Stimulated activated CD8-positive, alpha-beta memory T cell treated with anti-CD3 and anti-CD28 coated beads, Interleukin-4, amount 100 ng/mL, for 4 hours (primary cell): Measurements from ENCODE around the gene RAB14.

Experiments used
- DNase-seq, 2 donors: peaks; one replicate each; pipeline ENCODE4 v3.0.0-alpha.2; 2020; ENCODE audit warnings: low read depth in 2 of 2, low spot score in 1 of 2

RAB14 gene

DNA sequence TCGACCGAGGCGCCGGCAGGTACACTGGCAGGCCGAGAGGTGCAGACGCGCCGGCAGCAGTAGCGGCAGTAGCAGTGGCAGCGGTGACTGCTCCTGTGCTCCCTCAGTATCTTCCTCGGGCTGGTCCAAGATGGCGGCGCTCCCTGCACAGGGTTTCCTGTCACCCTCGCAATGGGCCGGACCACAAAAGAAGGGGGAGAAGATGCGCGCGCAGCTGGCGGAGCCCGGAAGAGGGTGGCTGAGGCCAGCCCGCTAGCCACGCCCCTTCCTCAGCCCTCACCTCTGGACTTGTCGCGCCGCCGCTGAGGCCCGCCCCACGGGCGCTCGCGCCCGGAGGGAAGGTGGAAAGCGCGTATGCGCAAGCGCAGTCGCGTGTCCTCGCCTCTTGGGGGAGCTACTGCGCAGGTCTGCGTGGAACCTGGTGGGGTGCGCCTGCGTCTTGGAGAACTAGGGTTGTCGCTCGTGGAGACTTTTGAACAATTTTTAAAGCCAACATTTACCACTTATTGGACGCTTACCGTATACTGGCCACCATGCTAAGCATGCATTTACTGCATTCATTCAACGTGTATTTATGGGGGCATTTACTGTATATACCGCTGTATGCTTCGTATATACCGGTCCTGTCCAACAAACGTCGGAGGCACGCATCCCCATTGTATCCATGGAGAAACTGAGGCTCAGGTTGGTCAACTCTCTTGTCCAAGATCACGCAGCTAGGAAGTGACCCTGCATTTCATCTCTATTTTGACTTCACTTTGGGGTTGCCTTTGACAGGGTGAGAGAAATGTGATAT is at the start of gene RAB14:
RAB14 (minus strand) TSS at position 132 of the 796 bp plus-strand sequence. CDS start 8,457 bp downstream, outside the sequence.
- peak; percentile 100 for DNase-seq

DNA sequence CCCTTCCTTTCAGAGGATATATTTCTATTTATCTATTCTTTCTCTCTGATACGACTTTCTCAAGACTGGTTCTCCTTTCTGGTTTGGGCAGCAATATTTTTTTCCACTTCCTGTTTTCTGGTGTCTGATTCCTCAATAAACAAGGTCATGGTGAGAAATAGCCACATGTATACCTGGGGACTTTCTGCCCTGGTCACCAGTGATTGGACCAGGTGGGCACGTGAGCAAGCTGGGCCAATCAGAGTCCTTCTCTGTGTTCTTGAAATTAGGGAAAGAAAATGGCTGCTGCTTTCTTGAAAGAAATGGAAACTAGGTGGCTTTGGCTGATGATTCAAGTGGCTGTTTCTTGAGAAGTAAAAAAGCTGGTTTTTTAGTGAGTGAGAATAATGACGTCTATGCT is 47.9 kb upstream of the RAB14 start:
- no peak for DNase-seq

DNA sequence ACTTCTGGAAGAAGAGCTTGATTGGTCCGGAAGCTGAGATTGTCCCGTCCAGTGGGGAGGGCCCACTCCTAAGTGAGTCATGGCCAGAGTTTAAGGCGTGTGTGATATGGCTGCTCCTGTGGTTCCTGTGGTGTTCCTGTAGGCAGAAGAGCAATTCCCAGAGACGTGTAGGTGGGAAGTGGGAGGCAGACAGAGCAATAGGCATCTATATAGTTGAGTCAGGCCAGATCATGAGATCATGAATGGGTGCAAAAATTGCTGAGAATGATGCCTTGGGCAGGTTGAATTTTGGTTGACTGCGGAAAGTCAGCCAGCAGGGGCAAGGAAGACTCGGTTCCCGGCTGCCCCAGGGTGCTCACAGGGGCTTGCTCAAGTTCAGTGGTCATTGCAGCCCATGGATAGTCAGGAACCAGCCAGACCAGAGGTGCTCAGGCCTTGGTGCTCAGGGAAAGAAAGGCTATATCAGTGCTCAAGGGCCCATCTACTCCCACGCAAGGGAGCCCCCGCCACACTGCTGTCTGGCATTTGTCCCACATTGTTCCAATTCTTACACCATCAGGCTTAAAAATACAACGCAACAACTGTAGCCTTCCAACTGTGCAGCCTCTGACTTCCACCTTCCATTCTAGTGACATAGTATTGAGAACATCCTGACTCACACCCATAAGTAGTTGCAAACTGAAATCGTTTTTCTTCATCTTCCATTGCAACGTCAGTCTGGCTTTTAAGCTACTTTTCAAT is 45.3 kb upstream of the RAB14 start:
- DNase-seq, result no peak

DNA sequence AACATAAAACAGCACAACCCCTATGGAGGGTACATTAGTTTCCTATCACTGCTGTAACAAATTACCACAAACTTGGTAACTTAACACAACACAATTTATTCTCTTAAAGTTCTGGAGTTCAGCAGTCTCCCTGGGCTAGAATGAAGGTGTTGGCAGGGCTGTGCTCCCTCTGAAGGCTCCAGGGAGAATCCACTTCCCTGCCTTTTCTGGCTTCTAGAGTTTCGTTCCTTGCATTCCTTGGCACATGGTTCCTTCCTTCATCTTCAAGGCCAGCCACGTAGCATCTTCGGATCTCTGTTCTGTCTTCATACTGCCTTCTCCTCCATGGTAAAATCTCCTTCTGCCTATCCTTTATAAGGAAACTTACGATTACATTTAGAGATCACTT is 41.3 kb upstream of the RAB14 start:
- DNase-seq, result no peak

DNA sequence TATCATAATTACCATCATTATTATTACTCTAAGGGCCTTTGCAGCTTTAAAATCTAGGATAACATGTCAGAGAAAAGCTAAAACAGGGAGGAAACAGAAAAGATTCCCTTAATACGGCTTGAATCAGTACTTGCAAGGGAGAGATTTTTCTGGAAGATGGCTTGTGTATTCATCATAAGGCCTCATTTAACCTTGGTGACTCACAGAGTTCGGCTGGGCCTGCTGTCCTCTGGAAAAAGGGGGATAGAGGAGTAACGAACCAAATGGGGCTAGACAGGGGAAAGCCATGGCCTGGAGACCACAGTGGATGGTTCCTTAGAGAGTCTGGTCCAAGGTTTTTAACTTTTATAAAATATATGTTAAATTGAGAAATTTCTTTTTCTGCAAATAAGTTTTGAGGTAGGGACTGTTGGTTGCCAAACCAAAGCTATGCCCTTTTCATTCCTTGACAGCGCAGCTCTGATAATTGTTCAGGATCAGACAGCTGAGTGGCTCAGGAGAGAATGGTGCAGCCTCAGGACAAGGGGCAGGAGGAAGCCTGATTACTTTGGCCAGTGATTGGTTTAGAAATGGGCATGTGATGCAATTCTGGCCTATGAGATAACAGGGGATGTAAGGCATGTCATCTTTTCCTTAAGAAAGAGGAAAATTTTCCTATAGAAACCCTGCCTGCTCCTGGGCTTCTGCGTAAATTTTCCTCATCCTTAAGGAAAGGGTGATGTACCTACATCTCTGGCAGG is 40.7 kb upstream of the RAB14 start:
- no peak for DNase-seq

DNA sequence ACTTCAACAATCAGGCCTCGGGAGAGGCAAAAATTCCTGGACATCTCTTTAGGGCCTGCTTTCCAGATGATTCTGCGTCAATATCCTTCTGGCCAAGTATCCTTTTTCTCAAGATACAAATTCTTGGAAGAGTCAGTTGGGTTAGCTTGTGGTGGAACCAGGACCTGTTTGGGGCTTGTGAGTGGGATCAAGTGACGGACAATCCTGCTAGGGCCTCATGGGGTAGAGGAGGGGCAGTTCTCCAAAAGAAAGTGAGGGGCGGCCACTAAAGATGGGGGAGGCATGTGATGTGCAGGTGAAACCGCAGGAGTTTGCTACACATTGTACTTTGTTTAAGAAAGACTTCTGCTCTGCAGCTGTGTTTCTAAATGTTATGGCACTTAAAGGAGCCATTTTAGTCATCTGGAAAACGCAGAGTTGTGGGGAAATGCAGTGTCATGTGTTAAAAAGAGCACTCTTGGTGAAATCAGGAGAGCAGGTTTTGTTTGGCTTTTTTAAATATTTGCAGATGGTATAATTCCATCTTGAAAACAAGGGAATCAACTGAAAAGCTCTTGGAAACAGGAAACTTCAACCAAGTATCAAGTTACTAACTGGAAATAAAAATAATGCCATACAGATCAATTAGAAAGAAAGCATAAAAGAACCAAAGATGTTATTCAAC is 38.9 kb upstream of the RAB14 start:
- DNase-seq, result no peak

DNA sequence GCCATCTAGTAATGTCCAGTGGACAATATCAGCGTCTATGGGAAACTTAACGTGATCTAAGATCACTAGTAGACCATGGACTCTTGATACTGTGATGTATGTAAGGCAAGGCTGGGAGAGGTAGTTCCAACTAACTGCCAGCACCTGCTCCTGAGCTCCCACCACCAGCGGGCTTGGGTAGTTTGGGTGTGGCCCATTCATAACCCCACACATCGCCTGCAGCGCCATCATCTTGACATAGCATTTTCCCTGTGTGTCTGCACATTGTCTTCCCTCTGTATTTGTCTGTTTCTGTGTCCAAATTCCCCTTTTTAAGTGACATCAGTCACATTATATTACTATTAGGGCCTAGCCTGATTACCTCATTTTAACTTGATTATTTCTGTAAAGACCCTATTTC is 38.2 kb upstream of the RAB14 start:
- DNase-seq, result no peak

DNA sequence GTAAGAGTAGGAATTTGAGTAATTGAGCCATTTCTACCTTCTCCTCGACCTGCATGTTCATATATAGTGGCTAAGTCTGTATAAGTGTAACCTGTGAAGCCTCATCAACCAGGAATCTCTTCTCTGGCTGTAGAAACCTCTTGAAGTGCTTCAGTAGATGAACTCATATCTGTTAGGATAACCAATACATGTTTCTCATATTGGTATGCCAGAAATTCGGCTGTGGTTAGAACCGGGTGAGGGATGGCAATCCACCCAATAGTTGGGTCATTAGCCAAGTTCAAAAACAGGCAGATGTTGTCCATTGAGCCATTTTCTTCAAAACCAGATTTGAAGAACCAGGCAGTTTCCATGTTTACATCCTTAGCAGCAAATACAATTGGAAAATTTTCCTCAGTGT is 37.4 kb upstream of the RAB14 start:
- DNase-seq, result no peak

DNA sequence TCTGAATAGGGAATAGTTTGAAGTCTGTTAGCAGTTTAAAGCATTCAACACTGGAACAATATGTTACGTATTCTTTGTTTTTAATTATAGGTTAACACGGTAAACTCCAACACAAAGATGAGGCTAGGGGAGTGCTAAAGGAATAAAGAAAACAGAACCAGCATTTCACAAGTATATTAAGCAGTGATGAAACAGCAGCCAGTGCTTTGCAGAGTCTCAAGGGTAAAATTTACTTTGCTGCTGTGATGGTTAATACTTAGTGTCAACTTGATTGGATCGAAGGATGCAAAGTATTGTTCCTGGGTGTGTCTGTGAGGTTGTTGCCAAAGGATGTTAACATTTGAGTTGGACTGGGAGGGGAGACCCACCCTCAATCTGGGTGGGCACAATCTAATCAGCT is 36.2 kb upstream of the RAB14 start:
- DNase-seq, result no peak

DNA sequence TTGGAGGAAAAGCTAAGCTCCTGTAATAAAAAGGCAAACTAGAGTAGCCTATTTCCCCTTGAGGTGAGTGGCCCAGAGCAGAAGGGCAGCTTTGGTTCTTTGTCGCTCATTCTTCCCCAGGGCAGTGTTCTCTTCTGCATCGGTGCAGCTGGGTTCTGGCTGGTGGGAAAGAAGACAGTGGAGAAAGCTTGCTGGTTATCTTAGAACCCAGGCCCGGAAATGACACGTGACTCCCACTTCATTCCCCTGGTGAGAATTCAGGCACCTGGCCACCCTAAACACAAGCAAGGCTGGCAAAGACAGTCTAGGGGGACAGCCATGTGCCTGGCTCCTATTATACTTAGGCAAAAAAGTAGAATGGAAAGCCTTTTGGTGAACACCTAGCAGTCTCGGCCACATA is 33.8 kb upstream of the RAB14 start:
- DNase-seq, result no peak

DNA sequence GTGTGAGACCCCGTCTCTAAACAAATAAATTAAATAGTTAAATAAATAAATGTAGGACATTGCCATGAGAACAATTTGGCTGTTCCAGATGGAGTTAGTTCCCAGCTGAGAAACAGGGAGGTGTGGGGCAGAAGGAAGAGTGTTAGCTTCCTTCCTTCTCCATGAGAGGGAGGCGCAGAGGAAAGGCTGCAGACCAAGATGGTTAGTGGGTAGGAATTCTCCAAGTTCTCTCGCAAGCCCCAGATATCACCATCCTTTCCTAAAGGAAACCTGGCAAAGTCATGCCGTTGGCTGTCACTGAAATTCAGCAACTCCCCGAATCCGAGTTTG is 33.1 kb upstream of the RAB14 start:
- no peak for DNase-seq

DNA sequence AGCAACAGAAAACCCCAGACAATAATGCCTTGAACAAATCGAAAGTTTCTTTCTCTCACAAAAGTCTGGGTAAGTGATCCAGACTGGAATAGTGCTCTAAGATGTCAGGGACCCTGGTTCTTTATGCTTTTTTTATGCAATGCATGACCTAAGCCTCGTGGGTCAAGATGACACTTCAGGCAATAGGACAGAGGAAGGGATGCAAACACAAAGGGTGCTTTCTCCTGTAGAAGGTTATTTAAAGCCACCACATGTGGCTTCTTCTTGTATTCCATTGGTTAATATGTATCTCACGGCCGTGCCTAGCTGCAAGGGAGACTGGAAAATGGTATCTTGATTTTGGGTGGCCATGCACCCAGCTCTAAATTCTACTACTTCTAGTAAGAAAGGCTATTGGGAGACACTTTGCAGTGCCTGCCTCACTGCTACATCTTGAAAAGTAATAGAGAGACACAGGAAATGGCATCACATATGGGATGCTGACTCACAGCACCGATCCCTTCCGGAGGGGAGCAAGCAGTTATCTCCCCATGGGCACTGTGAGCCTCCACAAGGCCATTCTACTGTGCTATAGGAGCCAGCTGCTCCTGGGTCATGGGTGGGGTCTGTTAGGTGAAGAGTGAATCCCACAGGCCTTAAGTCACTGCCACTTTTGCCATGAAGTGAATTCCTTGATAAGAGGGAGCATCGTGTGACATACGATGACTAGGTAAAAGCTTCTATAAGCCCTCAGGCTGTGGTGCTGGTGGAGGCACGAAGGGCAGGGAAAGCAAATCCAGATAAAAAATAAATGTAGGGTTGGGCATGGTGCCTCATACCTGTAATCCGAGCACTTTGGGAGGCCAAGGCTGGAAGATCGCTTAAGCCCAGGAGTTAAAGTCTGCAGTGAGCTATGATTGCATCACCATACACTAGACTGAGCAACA is 32.5 kb upstream of the RAB14 start:
- DNase-seq, result no peak

DNA sequence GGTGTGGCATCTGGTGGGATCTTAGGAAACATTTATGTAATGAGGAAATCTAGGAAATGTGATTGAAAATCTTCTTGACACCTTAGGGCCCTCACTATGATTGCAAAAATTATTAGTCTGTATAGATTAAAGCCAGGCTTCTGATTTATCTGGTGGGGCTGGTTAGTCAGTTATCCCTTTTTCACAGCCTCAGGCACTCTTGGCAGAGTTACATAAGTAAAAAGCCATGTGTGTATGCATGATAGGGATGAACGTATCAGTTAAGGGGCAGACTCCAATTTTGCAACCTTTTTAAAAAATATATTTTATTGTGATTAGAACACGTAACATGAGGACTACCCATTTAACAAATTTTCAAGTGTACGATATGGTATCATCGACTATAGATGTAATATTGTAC is 30.6 kb upstream of the RAB14 start:
- DNase-seq, result no peak

DNA sequence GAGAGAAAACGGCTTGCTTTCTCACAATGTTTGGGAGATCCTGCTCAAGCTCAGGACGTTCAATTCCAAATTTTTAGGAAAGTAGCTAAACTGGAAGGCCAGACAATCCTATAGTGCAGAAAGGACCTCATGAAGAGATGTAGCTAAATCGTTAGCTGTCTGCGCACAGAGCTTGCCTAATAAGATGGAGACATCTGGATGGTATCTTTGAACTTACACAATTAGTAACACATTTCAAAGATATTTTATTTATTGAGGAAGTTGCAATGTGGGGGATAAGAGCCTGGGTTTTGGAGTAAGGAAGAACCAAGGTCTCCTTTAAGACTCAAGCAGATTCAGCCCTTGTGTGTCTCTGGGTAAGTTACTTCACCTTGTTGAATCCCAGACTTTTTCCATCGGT is 28.6 kb upstream of the RAB14 start:
- no peak for DNase-seq

DNA sequence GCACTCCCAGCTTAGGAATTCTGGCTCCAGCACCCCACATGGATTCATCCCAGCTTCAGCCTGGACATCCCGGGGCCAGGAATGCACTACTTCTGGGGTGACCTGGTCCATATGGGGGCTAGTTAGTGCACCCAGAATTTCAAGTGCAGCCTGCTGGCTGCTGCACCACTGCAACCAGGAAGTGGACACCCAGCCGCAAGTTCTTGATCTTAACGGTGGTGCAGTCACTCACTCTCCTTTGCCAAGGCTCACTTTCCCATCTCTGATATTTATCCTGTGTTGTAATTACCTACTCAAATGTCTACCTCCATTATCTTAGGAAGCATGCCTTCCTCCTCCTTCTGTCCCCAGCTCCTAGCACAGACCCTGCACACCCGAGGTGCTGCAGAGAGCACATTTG is 26.2 kb upstream of the RAB14 start:
- no peak for DNase-seq

DNA sequence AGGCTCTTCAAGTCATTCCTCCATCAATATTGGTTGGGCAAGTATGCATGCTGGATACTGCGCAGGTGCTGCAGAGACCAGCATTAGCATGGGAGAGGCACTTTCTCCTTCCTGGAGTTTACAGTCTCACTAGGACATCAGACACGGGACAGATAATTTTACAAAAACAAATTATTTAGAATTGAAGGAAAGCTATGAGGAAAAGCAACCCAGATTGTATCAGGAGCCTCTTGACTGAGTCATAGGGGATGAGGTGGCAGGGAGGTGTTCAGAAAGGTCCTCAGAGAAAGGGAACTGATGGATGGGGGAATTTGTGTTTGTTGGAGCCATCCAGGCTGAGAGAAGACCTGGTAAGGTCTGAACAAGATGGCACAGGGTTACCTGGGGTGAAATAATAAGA is 24.5 kb upstream of the RAB14 start:
- DNase-seq, result no peak

DNA sequence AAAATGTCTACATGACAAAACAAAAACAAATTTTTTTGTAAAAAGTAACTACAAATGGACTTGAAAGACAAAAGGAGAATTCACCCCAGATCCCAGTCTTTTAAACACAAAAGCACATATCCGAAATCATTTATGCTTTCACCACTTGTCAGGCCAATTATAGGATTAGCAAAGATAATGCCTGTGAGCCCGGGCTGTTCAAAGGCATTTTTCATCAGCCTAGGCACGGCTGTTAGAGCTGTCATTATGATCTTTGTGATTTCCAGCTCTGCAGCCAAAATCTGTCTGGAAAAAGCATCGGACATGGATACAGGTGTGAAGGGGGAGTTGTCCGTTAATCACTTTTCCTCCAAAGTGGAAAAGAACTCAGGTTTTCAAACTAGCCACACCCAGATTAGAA is 23.6 kb upstream of the RAB14 start:
- no peak for DNase-seq

DNA sequence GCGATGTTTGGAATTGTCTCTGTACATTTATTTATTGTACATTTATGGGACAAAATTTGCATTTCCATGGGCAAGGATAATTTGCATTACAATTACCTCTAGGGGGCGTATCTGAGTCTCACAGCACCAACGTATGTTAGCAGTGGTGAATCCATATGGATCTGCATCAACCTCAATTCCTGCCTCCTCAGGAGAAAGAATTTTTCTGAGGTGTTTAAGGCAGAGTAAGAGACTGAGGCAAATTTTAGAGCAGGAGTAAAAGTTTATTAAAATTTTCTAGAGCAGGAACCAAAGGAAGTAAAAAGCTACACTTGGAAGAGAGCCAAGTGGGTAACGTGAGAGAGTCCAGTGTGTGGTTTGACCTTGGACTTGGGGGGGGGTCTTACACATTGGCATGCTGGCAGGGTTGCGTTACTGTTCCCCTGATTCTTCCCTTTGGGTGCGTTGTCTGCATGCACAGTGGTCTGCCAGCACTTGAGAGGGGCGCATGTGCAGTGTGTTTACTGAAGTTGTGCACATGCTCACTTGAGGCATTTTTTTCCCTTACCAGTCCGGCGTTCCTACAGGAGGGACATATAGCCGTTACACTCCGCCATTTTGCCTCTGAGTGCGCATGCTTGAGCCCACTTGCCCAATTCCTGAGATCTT is 21.0 kb upstream of the RAB14 start:
- DNase-seq, result no peak

DNA sequence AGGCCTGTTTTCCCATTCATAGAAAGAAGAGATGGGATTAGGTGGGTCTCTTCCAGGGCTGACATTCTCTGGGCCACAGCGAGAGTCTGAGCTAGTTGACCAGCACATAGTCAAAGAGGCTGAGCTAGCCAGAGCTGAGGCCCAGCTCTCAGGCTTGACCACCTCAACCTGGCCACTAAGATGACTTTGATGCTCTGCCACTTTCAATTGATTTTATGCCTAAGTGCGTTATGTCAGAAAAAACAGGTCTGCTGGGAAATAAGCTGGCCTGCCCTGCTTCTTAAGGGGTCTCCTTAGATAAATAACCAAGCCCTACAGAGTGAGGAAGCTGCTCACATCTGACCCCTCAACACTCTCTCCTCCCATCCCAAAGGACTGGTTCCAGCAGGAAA is 20.0 kb upstream of the RAB14 start:
- no peak for DNase-seq

DNA sequence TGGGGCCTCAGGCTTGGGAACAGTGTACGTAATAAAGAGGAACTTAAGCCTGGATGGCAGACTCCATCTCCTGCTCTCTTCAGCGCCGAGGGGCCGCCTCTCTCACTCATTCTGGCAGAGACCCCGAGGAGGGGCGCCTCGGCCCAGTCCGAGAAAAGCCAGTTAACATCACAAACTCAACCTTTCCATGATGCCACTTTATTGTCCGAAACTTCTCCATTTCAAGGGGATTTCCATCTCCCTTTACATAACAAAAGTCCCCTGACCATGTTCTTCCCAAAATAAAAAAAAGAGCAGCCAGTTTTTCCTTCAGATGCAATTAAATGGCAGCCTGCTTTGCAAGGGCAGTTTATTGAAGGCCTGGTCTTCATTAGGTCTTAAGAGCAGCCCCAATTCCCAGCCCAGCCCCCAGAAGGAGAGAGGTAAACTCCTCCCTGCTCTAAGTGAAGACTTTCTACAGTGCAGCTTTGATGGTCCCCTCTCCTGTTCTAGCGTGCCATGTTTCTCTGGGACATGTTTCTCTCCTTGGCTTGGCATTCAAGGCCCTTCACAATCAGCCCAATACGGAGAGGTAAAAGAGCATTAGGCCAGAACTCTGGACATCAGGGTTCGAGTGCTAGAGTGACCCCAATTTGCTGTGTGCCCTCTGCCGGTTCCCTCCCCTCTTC is 19.5 kb upstream of the RAB14 start:
- DNase-seq, result no peak
